Measurements from ENCODE around the gene BNIP1. TPM values are rescaled to one million over a fixed set of nuclear protein-coding genes. Genes with fewer than 3 reads are reported as not detected.

BNIP1 gene
- total RNA-seq, result 17.5 and 23.9 TPM in 2 replicates
- polyA plus RNA-seq, result 23.0 and 23.5 TPM in 2 replicates
- 15.4 and 17.7 TPM in 2 replicates for polyA plus RNA-seq (2012)
- 9.7 and 26.2 TPM in 2 replicates for polyA minus RNA-seq (ENCODE audit: low replicate concordance)

GRCh38 chr5:173144200-173145176, at the start of gene BNIP1:
Gene BNIP1, plus strand, starts transcription at chr5:173144531. Its CDS starts 15 bp downstream, at chr5:173144546.
- H2AFZ ChIP-seq (ENCODE audit: low read length), result peak within 1 kb of the TSS; percentile 96
- TF ChIP-seq, protein P1, sequence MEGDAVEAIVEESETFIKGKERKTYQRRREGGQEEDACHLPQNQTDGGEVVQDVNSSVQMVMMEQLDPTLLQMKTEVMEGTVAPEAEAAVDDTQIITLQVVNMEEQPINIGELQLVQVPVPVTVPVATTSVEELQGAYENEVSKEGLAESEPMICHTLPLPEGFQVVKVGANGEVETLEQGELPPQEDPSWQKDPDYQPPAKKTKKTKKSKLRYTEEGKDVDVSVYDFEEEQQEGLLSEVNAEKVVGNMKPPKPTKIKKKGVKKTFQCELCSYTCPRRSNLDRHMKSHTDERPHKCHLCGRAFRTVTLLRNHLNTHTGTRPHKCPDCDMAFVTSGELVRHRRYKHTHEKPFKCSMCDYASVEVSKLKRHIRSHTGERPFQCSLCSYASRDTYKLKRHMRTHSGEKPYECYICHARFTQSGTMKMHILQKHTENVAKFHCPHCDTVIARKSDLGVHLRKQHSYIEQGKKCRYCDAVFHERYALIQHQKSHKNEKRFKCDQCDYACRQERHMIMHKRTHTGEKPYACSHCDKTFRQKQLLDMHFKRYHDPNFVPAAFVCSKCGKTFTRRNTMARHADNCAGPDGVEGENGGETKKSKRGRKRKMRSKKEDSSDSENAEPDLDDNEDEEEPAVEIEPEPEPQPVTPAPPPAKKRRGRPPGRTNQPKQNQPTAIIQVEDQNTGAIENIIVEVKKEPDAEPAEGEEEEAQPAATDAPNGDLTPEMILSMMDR (conservative IDR thresholded peaks at IDR 0.05 in 1 of 2, IDR thresholded peaks at IDR 0.05 in 1 of 2; ENCODE audit: low read depth in 1 of 2, low read length in 2 of 2), result peak; percentile 98
- no peak for TF ChIP-seq EZH2 (IDR thresholded peaks at IDR 0.05; ENCODE audit: low read length, missing control alignments)
- DNase-seq (ENCODE audit: low read depth in 2 of 2), result peak; percentile 90 to 93
- H3K4me2 ChIP-seq (ENCODE audit: extremely low read depth, insufficient read depth, low read length), result peak within 1 kb of the TSS; percentile 79
- H3K79me2 ChIP-seq (ENCODE audit: control insufficient read depth, insufficient read depth, low read length), result peaks cover 4% of the 10 kb centered on the region
- peak within 1 kb of the TSS; percentile 91 for H3K9ac ChIP-seq (ENCODE audit: insufficient read depth, low read length)
- no peaks in the 10 kb centered on the region for H4K20me1 ChIP-seq (ENCODE audit: control insufficient read depth, extremely low read depth, insufficient read depth, low read length)
- peak within 1 kb of the TSS; percentile 88 for H3K27ac ChIP-seq (ENCODE audit: insufficient read depth, low read length)
- no peaks in the 10 kb centered on the region for H3K27me3 ChIP-seq (ENCODE audit: control insufficient read depth, insufficient read depth, low read length)
- H3K4me3 ChIP-seq (replicated peaks in 1 of 4; ENCODE audit: control extremely low read depth in 1 of 4, insufficient read depth in 1 of 4, low read depth in 3 of 4, low read length in 4 of 4), result peak within 1 kb of the TSS; percentile 86 to 96 (median 90)
- H3K9me3 ChIP-seq (ENCODE audit: control insufficient read depth, insufficient read depth, low read depth, low read length), result no peaks in the 10 kb centered on the region
- no peaks in the 10 kb centered on the region for H3K4me1 ChIP-seq (ENCODE audit: control insufficient read depth, extremely low read depth, insufficient read depth, low read length)
- H3K36me3 ChIP-seq (ENCODE audit: control insufficient read depth, insufficient read depth, low read length), result peaks cover 2% of the 10 kb centered on the region

DNA sequence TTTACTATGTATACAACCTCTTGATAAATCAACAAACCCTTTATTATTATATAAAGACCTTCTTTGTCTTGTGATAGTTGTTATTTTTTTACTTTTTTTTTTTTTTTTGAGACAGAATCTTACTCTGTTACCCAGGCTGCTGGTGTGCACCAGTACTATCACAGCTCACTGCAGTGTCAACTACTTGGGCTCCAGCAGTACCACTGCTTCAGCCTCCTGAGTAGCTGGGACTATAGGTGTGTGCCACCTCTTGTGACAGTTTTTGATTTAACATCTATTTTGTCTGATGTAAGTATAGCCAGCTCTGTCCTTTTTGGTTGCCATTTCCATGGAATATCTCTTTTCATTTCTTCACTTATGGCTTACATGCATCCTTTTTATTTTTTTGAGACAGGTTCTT, 45.5 kb upstream of the BNIP1 start:
- Histone ChIP-seq H3K4me3 (replicated peaks in 1 of 4; ENCODE audit: control extremely low read depth in 1 of 4, insufficient read depth in 1 of 4, low read depth in 3 of 4, low read length in 4 of 4) (no peak overlapping the region), H3K9ac (ENCODE audit: insufficient read depth, low read length) (no peak overlapping the region), H3K79me2 (ENCODE audit: control insufficient read depth, insufficient read depth, low read length) (no peaks in the 10 kb centered on the region), H3K27ac (ENCODE audit: insufficient read depth, low read length) (no peak overlapping the region), H3K9me3 (ENCODE audit: control insufficient read depth, insufficient read depth, low read depth, low read length) (no peaks in the 10 kb centered on the region), H3K4me2 (ENCODE audit: extremely low read depth, insufficient read depth, low read length) (no peak overlapping the region), H2AFZ (ENCODE audit: low read length) (no peak overlapping the region), H3K27me3 (ENCODE audit: control insufficient read depth, insufficient read depth, low read length) (no peaks in the 10 kb centered on the region), H3K36me3 (ENCODE audit: control insufficient read depth, insufficient read depth, low read length) (peaks cover 2% of the 10 kb centered on the region), H4K20me1 (ENCODE audit: control insufficient read depth, extremely low read depth, insufficient read depth, low read length) (no peaks in the 10 kb centered on the region), H3K4me1 (ENCODE audit: control insufficient read depth, extremely low read depth, insufficient read depth, low read length) (peaks cover 4% of the 10 kb centered on the region)
- TF ChIP-seq, protein P1 (conservative IDR thresholded peaks at IDR 0.05 in 1 of 2, IDR thresholded peaks at IDR 0.05 in 1 of 2; ENCODE audit: low read depth in 1 of 2, low read length in 2 of 2), result no peak
- no peak for TF ChIP-seq EZH2 (IDR thresholded peaks at IDR 0.05; ENCODE audit: low read length, missing control alignments)
- no peak for DNase-seq (ENCODE audit: low read depth in 2 of 2)

GRCh38 chr5:173099461-173099860, 44.9 kb upstream of the BNIP1 start:
- Histone ChIP-seq H3K27me3 (ENCODE audit: control insufficient read depth, insufficient read depth, low read length) (no peaks in the 10 kb centered on the region), H3K36me3 (ENCODE audit: control insufficient read depth, insufficient read depth, low read length) (peaks cover 2% of the 10 kb centered on the region), H2AFZ (ENCODE audit: low read length) (no peak overlapping the region), H4K20me1 (ENCODE audit: control insufficient read depth, extremely low read depth, insufficient read depth, low read length) (no peaks in the 10 kb centered on the region), H3K4me2 (ENCODE audit: extremely low read depth, insufficient read depth, low read length) (no peak overlapping the region), H3K79me2 (ENCODE audit: control insufficient read depth, insufficient read depth, low read length) (no peaks in the 10 kb centered on the region), H3K4me1 (ENCODE audit: control insufficient read depth, extremely low read depth, insufficient read depth, low read length) (peaks cover 4% of the 10 kb centered on the region), H3K4me3 (replicated peaks in 1 of 4; ENCODE audit: control extremely low read depth in 1 of 4, insufficient read depth in 1 of 4, low read depth in 3 of 4, low read length in 4 of 4) (no peak overlapping the region), H3K27ac (ENCODE audit: insufficient read depth, low read length) (no peak overlapping the region), H3K9ac (ENCODE audit: insufficient read depth, low read length) (no peak overlapping the region), H3K9me3 (ENCODE audit: control insufficient read depth, insufficient read depth, low read depth, low read length) (no peaks in the 10 kb centered on the region)
- no peak for DNase-seq (ENCODE audit: low read depth in 2 of 2)
- TF ChIP-seq, protein P1 (conservative IDR thresholded peaks at IDR 0.05 in 1 of 2, IDR thresholded peaks at IDR 0.05 in 1 of 2; ENCODE audit: low read depth in 1 of 2, low read length in 2 of 2), result no peak
- no peak for TF ChIP-seq EZH2 (IDR thresholded peaks at IDR 0.05; ENCODE audit: low read length, missing control alignments)

Data from fibroblast of lung (primary cell).